ENCODE results near the gene MYL10.

MYL10 gene

DNA sequence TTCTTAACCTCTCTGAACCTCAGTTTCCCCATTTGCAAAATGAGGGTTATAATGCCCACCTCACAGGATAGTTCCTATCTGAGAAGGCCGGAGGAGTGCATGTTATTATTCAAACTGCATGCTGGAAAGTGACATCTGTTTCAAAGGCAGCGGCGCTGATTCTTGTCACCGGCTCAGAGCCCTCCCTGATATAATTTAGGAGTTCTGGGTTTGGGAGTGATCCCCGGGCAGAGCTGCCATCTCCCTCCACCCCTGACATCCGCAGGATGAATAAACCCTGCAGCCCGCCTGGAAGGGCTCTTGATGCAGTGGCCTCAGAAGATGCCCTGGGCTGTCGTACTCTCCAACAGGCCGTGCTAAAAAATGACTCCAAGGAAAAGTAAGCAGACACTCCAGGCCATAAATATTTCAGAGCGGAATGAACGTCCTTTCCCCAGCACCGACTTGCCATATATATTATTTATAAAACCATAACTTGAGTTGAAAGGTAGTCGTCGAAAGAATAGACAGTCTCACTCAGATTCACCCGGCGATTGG is 47.0 kb upstream of the MYL10 start:
- TF ChIP-seq, protein P1, sequence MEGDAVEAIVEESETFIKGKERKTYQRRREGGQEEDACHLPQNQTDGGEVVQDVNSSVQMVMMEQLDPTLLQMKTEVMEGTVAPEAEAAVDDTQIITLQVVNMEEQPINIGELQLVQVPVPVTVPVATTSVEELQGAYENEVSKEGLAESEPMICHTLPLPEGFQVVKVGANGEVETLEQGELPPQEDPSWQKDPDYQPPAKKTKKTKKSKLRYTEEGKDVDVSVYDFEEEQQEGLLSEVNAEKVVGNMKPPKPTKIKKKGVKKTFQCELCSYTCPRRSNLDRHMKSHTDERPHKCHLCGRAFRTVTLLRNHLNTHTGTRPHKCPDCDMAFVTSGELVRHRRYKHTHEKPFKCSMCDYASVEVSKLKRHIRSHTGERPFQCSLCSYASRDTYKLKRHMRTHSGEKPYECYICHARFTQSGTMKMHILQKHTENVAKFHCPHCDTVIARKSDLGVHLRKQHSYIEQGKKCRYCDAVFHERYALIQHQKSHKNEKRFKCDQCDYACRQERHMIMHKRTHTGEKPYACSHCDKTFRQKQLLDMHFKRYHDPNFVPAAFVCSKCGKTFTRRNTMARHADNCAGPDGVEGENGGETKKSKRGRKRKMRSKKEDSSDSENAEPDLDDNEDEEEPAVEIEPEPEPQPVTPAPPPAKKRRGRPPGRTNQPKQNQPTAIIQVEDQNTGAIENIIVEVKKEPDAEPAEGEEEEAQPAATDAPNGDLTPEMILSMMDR (IDR thresholded peaks at IDR 0.05; ENCODE audit: low read depth, low read length), result no peak
- TF ChIP-seq POLR2A (IDR thresholded peaks at IDR 0.05; ENCODE audit: extremely low read depth, insufficient read length) (no peak), MYC (IDR thresholded peaks at IDR 0.05; ENCODE audit: low read depth, low read length) (no peak)
- TF ChIP-seq, protein P2, sequence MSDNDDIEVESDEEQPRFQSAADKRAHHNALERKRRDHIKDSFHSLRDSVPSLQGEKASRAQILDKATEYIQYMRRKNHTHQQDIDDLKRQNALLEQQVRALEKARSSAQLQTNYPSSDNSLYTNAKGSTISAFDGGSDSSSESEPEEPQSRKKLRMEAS (IDR thresholded peaks at IDR 0.05; ENCODE audit: low read depth, low read length), result no peak
- H3K4me3 ChIP-seq (ENCODE audit: low read depth, low read length), result no peak overlapping the region
- no peak for DNase-seq (ENCODE audit: low read depth)

DNA sequence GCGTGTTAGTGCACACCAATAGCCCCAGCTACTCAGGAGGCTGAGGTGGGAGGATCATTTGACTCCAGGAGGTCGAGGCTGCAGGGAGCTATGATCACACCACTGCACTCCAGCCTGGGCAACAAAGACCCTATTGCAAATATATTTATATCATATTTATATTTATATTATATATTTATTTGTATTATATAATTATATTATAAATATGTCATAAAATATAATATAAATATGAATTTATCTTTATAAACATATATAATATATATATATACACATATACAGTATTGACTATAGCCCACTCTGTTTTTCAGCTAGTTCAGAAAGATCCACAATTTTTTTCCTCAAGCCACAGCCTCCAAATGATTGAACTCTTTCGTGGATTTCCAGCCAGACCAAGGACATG is 45.3 kb upstream of the MYL10 start:
- no peak overlapping the region for H3K4me3 ChIP-seq (ENCODE audit: low read depth, low read length)
- DNase-seq (ENCODE audit: low read depth), result no peak
- TF ChIP-seq POLR2A (IDR thresholded peaks at IDR 0.05; ENCODE audit: extremely low read depth, insufficient read length), result no peak
- TF ChIP-seq, protein P2 (IDR thresholded peaks at IDR 0.05; ENCODE audit: low read depth, low read length), result no peak
- no peak for TF ChIP-seq MYC (IDR thresholded peaks at IDR 0.05; ENCODE audit: low read depth, low read length)
- TF ChIP-seq, protein P1 (IDR thresholded peaks at IDR 0.05; ENCODE audit: low read depth, low read length), result no peak

DNA sequence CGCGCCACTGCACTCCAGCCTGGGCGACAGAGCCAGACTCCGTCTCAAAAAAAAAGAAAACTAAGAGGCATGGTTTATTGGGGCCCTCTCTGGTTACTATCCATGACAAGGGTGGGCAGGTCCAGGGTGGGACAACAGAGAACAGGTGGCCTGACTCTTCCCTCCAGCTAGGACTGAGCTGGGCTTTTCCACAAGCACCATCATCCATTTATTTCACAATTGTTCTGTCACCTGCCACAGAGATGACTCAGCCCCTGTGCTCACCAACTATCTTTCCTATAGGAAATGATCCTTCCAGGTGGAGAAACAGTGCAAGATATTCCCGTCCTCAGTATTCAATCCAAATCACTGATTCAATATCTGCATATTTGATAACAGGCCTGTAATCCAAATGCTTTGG is 44.9 kb upstream of the MYL10 start:
- H3K4me3 ChIP-seq (ENCODE audit: low read depth, low read length), result no peak overlapping the region
- no peak for DNase-seq (ENCODE audit: low read depth)
- TF ChIP-seq MYC (IDR thresholded peaks at IDR 0.05; ENCODE audit: low read depth, low read length) (no peak), POLR2A (IDR thresholded peaks at IDR 0.05; ENCODE audit: extremely low read depth, insufficient read length) (no peak)
- TF ChIP-seq, protein P1 (IDR thresholded peaks at IDR 0.05; ENCODE audit: low read depth, low read length), result no peak
- TF ChIP-seq, protein P2 (IDR thresholded peaks at IDR 0.05; ENCODE audit: low read depth, low read length), result no peak

DNA sequence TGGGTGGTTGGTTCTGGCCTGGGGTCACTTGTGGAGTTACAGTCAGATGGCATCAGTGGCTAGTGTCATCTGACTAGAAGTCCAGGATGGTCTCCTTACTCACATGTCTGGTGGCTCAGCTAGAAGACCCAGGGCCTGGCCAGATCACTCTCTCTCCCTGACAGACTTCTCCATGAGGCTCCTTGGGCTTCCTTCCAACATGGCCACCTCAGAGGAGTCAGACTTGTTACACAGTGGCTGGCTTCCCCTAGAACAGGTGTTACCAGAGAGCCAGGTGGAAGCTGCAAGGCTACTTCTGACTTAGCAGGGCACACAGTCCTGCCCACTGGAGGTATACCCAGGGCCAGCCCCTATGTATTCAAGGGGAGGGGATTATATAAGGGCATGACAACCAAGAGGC is 44.2 kb upstream of the MYL10 start:
- TF ChIP-seq, protein P2 (IDR thresholded peaks at IDR 0.05; ENCODE audit: low read depth, low read length), result no peak
- TF ChIP-seq POLR2A (IDR thresholded peaks at IDR 0.05; ENCODE audit: extremely low read depth, insufficient read length), result no peak
- TF ChIP-seq MYC (IDR thresholded peaks at IDR 0.05; ENCODE audit: low read depth, low read length), result no peak
- TF ChIP-seq, protein P1 (IDR thresholded peaks at IDR 0.05; ENCODE audit: low read depth, low read length), result no peak
- no peak overlapping the region for H3K4me3 ChIP-seq (ENCODE audit: low read depth, low read length)
- DNase-seq (ENCODE audit: low read depth), result no peak

DNA sequence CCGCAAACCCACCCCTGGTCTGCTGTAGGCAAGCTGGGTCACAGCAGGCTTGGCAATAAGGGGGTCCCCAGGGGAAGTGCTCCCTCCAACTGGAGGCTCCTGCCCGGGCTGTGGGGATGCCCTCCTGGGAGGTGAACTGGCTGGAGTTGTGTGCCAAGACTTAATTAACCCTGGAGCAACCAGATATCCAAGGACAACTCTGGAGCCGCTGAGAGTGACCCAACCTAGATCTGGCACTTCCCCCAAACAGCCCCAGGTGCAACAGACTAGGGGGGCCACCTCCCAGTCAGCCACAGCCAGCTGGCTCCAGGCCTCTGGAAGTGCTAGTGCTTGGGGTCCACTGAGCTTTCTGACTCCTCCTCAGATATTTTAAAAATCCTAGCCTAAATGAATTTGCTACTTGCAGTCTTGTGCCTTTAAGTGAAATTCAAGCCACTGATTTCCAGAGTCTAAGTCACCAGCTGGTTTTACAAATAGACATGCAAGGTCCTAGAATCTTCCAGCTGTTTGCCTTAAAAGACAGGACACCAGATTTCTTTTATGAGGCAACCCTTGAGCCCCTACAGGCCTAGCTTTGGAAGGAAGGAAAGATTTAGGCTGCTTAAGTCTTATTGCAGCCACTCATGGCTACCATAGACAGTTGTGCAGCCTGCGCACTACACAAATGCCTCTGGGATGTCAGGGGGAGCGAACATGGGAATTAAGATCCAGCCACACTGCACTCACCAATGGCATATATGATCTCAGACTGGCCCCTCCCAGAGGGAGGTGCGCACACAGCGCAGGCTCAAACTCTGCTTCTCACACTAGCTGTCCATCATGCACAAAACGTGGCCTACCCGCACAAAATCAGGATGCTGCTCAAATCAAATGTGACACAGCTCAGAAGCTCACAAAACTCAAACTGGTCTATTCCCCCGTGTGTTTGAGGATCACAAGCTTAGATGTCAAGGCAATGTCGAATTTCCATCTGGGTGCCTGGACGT is 42.6 kb upstream of the MYL10 start:
- DNase-seq (ENCODE audit: low read depth), result no peak
- no peak overlapping the region for H3K4me3 ChIP-seq (ENCODE audit: low read depth, low read length)

More for the DNA sequence above, 42.6 kb upstream of the MYL10 start:
- TF ChIP-seq, protein P2 (IDR thresholded peaks at IDR 0.05; ENCODE audit: low read depth, low read length), result no peak
- TF ChIP-seq POLR2A (IDR thresholded peaks at IDR 0.05; ENCODE audit: extremely low read depth, insufficient read length) (no peak), MYC (IDR thresholded peaks at IDR 0.05; ENCODE audit: low read depth, low read length) (no peak)
- TF ChIP-seq, protein P1 (IDR thresholded peaks at IDR 0.05; ENCODE audit: low read depth, low read length), result no peak

Measured in NB4 (cell line).